T-cell (primary cell): ENCODE results near the gene CTLA4. TPM values are rescaled to one million over a fixed set of nuclear protein-coding genes. Genes with fewer than 3 reads are reported as not detected.

Source experiments
- ATAC-seq, 4 experiments: fragments of 200-7000 bp in 3 of 4; fragments of 150-1000 bp in 1 of 4; cut with Tn5 transposase; replicated peaks in 1 of 4; 1 replicate in 3 of 4; 2 replicates in 1 of 4; pipeline ENCODE4 v1.10.0; 2021; ENCODE audit warnings: moderate library complexity in 3 of 4, mild to moderate bottlenecking in 2 of 4, moderate number of reproducible peaks in 1 of 4
- CTCF ChIA-PET, 2 donors: fragments of 300-600 bp; sonication (Branson Sonifier 250); formaldehyde crosslinking; loops; one replicate each; lab custom pipeline; 2022; ENCODE audit warnings: antibody characterized with exemption in 2 of 2; lab: Charles Lee
- POLR2A ChIA-PET, 2 donors: fragments of 300-600 bp; sonication (Branson Sonifier 250); formaldehyde crosslinking; loops; one replicate each; lab custom pipeline; 2022; ENCODE audit warnings: antibody characterized with exemption in 2 of 2; lab: Charles Lee
- DNase-seq, 35 experiments: peaks; one replicate each; pipeline versions ENCODE4 v3.0.0 to v3.0.0-alpha.2; 2013 to 2023
- H3K27ac ChIP-seq: one replicate; pipeline ENCODE4 v1.5.1; 2013; ENCODE audit warnings: low read length
- H3K27me3 ChIP-seq, 2 experiments: replicated peaks in 1 of 2; 1 replicate in 1 of 2; 2 replicates in 1 of 2; pipeline versions ENCODE4 v1.6.1 to v1.7.0; 2013; ENCODE audit warnings: low read length in 1 of 2, mixed read lengths in 1 of 2; ENCODE audit not compliant: control insufficient read depth in 2 of 2, insufficient read depth in 2 of 2; ENCODE audit errors: extremely low read depth in 1 of 2
- H3K36me3 ChIP-seq, 2 donors: 1 replicate in 1 of 2; 2 replicates in 1 of 2; pipeline versions ENCODE4 v1.6.1 to v1.7.0; 2013; ENCODE audit warnings: low read length in 1 of 2; ENCODE audit not compliant: control insufficient read depth in 2 of 2, insufficient read depth in 1 of 2; ENCODE audit errors: extremely low read depth in 1 of 2
- H3K4me1 ChIP-seq, 2 experiments: 1 replicate in 1 of 2; 2 replicates in 1 of 2; pipeline versions ENCODE4 v1.6.1 to v1.7.0; 2013; ENCODE audit warnings: low read length in 2 of 2, mixed read lengths in 1 of 2; ENCODE audit not compliant: insufficient read depth in 2 of 2, control insufficient read depth in 1 of 2; ENCODE audit errors: extremely low read depth in 1 of 2
- H3K4me3 ChIP-seq, 2 donors: 1 replicate in 1 of 2; 2 replicates in 1 of 2; pipeline versions ENCODE4 v1.5.1 to v1.7.0; 2013; ENCODE audit warnings: mild to moderate bottlenecking in 2 of 2, low read length in 1 of 2, moderate library complexity in 1 of 2; ENCODE audit not compliant: control insufficient read depth in 1 of 2; ENCODE audit errors: extremely low read depth in 1 of 2
- H3K9me3 ChIP-seq: 2 replicates; pipeline ENCODE4 v1.7.0; 2013
- H3K27ac Mint-ChIP-seq, 2 donors: one replicate each; pipeline ENCODE4 v1.8.0; 2020 to 2021; ENCODE audit warnings: mild to moderate bottlenecking in 2 of 2, mixed read lengths in 2 of 2
- H3K27me3 Mint-ChIP-seq, 2 donors: one replicate each; pipeline ENCODE4 v1.8.0; 2021 to 2022; ENCODE audit warnings: mixed read lengths in 2 of 2
- H3K36me3 Mint-ChIP-seq: one replicate; pipeline ENCODE4 v1.8.0; 2021; ENCODE audit warnings: mixed read lengths
- H3K4me1 Mint-ChIP-seq, 3 donors: one replicate each; pipeline ENCODE4 v1.8.0; 2020 to 2022; ENCODE audit warnings: mixed read lengths in 3 of 3, mild to moderate bottlenecking in 1 of 3
- H3K4me3 Mint-ChIP-seq, 3 donors: one replicate each; pipeline ENCODE4 v1.8.0; 2020 to 2022; ENCODE audit warnings: mild to moderate bottlenecking in 3 of 3, mixed read lengths in 3 of 3, moderate library complexity in 3 of 3
- H3K9me3 Mint-ChIP-seq, 3 donors: one replicate each; pipeline ENCODE4 v1.8.0; 2020 to 2022; ENCODE audit warnings: mixed read lengths in 3 of 3
- WGBS: methylation state at CpG from one replicate; pipeline ENCODE4 v1.1.5; 2013; ENCODE audit warnings: missing lambda C conversion rate; ENCODE audit not compliant: insufficient coverage; 5-methylcytosine and 5-hydroxymethylcytosine counted together
- total RNA-seq, 35 experiments: library from RNA in 6 of 35; stranded (reverse) in 6 of 35; fragments of 120-200 nt in 1 of 35; gene quantifications; one replicate each; pipeline versions ENCODE4 v1.2.1 to v1.2.4 and lab custom pipeline; 2013 to 2026

The CTLA4 gene
- total RNA-seq, 5 donors from 2014 or later (not counting 1 experiment from before 2014, with no cell fraction given): 11.9 to 56.2 (median 14.8) TPM

- no peaks in the 10 kb centered on the region for H3K9me3 ChIP-seq
- H3K4me1 Mint-ChIP-seq: peaks cover 80 to 90% (median 88%) of the 10 kb centered on the region in 3 donors
- H3K27me3 Mint-ChIP-seq: no peaks in the 10 kb centered on the region
- ChIA-PET CTCF (interaction anchor here in 1 of 2 donors (0.9 kb wide), 1 partner anchor 56 kb away, joined by 4 read pairs; no protein-coding TSS in a partner anchor), POLR2A (interaction anchor here (0.5 to 0.7 kb wide), 2 partner anchors 116 to 378 kb away, joined by 3 read pairs; no protein-coding TSS in a partner anchor)
- peak overlapping the region; percentile 80 to 85 (median 84) for H3K4me3 Mint-ChIP-seq
- H3K36me3 ChIP-seq: peaks cover 0 to 5% of the 10 kb centered on the region in 2 donors
- H3K9me3 Mint-ChIP-seq: peaks cover 0 to 3% (median 0%) of the 10 kb centered on the region in 3 donors
- H3K4me1 ChIP-seq: peaks cover 52% of the 10 kb centered on the region in 2 experiments
- H3K27me3 ChIP-seq: no peaks in the 10 kb centered on the region
- peak overlapping the region in 1 of 2 donors; percentile 42 for H3K4me3 ChIP-seq
- peaks cover 34% of the 10 kb centered on the region for H3K36me3 Mint-ChIP-seq
- DNase-seq (no peak), ATAC-seq (peak in 2 of 4 experiments; percentile 15 to 21)
- peak overlapping the region; percentile 95 to 97 for H3K27ac Mint-ChIP-seq
- peak overlapping the region; percentile 77 for H3K27ac ChIP-seq
- 10% methylated on average over 5 of the region's 6 CpGs for WGBS
Observed at GRCh38 chr2:203871371-203871983, 3.9 kb downstream of the CTLA4 start.

DNA sequence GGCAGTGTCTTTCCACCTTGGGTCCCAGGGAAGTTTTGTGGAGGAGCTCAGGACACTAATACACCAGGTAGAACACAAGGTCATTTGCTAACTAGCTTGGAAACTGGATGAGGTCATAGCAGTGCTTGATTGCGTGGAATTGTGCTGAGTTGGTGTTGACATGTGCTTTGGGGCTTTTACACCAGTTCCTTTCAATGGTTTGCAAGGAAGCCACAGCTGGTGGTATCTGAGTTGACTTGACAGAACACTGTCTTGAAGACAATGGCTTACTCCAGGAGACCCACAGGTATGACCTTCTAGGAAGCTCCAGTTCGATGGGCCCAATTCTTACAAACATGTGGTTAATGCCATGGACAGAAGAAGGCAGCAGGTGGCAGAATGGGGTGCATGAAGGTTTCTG is 5.9 kb downstream of the CTLA4 start:
- CTCF ChIA-PET: interaction anchor here in 1 of 2 donors (1.1 kb wide), 1 partner anchor 44 kb away, joined by 3 read pairs; no protein-coding TSS in a partner anchor
- H3K9me3 ChIP-seq: no peaks in the 10 kb centered on the region
- H3K27me3 ChIP-seq: no peaks in the 10 kb centered on the region
- ATAC-seq (no peak), DNase-seq (no peak)
- H3K4me1 ChIP-seq: peaks cover 32 to 45% of the 10 kb centered on the region in 2 experiments
- POLR2A ChIA-PET: interaction anchor here in 1 of 2 donors (1.0 kb wide), 1 partner anchor 13 kb away, joined by 3 read pairs; no protein-coding TSS in a partner anchor
- Mint-ChIP-seq H3K4me3 (no peak overlapping the region), H3K9me3 (peaks cover 0 to 3% (median 0%) of the 10 kb centered on the region in 3 donors), H3K27ac (no peak overlapping the region), H3K27me3 (no peaks in the 10 kb centered on the region), H3K4me1 (peaks cover 72 to 82% (median 74%) of the 10 kb centered on the region in 3 donors), H3K36me3 (peaks cover 34% of the 10 kb centered on the region)
- no peak overlapping the region for H3K27ac ChIP-seq
- no peak overlapping the region for H3K4me3 ChIP-seq
- H3K36me3 ChIP-seq: peaks cover 0 to 5% of the 10 kb centered on the region in 2 donors
- WGBS: 80% methylated on average over 2 of the region's 2 CpGs

DNA sequence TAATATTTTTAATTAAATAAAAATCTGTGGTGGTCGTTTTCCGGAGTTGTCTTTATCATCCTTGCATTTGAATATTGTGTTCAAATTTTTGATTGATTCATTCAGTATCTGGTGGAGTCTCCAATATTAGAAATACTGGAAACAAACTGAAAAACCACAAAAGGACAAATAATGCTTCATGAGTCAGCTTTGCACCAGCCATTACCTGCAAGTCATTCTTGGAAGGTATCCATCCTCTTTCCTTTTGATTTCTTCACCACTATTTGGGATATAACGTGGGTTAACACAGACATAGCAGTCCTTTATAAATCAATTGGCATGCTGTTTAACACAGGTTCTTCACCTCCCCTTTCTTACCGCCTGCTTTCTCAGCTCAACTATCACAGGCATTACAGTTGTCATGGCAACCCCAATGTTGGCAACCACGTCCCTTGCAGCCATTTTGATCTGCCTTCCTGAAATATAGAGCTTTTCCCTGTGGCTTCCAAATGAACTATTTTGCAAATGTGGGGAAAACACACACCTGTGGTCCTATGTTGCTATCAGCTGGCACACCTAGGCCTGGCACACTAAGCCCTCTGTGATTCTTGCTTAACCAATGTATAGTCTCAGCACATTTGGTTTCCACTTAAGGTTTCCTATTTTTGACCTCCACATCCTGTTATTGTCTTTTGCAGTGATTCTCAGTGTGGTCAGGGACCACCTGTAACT is 6.5 kb downstream of the CTLA4 start:
- CTCF ChIA-PET: interaction anchor here in 1 of 2 donors (0.5 kb wide), 1 partner anchor 131 kb away, joined by 3 read pairs; no protein-coding TSS in a partner anchor
- Mint-ChIP-seq H3K4me1 (peaks cover 66 to 78% (median 69%) of the 10 kb centered on the region in 3 donors), H3K36me3 (peaks cover 34% of the 10 kb centered on the region), H3K4me3 (peak overlapping the region in 2 of 3 donors; percentile 2 to 14), H3K27me3 (no peaks in the 10 kb centered on the region), H3K27ac (peak overlapping the region; percentile 62 to 74), H3K9me3 (peaks cover 0 to 3% (median 0%) of the 10 kb centered on the region in 3 donors)
- peak in 2 of 35 experiments; percentile 18 to 46 for DNase-seq
- H3K9me3 ChIP-seq: no peaks in the 10 kb centered on the region
- POLR2A ChIA-PET: interaction anchor here in 1 of 2 donors (1.0 kb wide), 1 partner anchor 13 kb away, joined by 3 read pairs; no protein-coding TSS in a partner anchor
- no peak overlapping the region for H3K27ac ChIP-seq
- no peak overlapping the region for H3K4me3 ChIP-seq
- H3K4me1 ChIP-seq: peaks cover 27 to 42% of the 10 kb centered on the region in 2 experiments
- peaks cover 0 to 5% of the 10 kb centered on the region in 2 donors for H3K36me3 ChIP-seq
- WGBS: 75% methylated on average over 2 of the region's 5 CpGs
- ATAC-seq: peak in 2 of 4 experiments; percentile 11 to 18
- H3K27me3 ChIP-seq: no peaks in the 10 kb centered on the region

GRCh38 chr2:203875471-203875870 is 7.9 kb downstream of the CTLA4 start:
- Mint-ChIP-seq H3K36me3 (peaks cover 34% of the 10 kb centered on the region), H3K27me3 (no peaks in the 10 kb centered on the region), H3K4me1 (peaks cover 52 to 66% (median 58%) of the 10 kb centered on the region in 3 donors), H3K9me3 (peaks cover 0 to 3% (median 0%) of the 10 kb centered on the region in 3 donors), H3K4me3 (no peak overlapping the region), H3K27ac (peak overlapping the region; percentile 62 to 74)
- Histone ChIP-seq H3K27ac (no peak overlapping the region), H3K36me3 (peaks cover 0 to 5% of the 10 kb centered on the region in 2 donors), H3K4me1 (peaks cover 13 to 38% of the 10 kb centered on the region in 2 experiments), H3K4me3 (no peak overlapping the region), H3K9me3 (no peaks in the 10 kb centered on the region), H3K27me3 (no peaks in the 10 kb centered on the region)
- 97% methylated on average over 4 of the region's 4 CpGs for WGBS
- ATAC-seq: no peak
- DNase-seq: no peak
- ChIA-PET CTCF (interaction anchor here in 1 of 2 donors (0.8 kb wide), 1 partner anchor 10 kb away, joined by 3 read pairs; no protein-coding TSS in a partner anchor), POLR2A (interaction anchor here in 1 of 2 donors (0.7 kb wide), 1 partner anchor 48 kb away, joined by 4 read pairs; no protein-coding TSS in a partner anchor)

GRCh38 chr2:203876328-203876727 is 8.8 kb downstream of the CTLA4 start:
- Histone ChIP-seq H3K27ac (no peak overlapping the region), H3K27me3 (no peaks in the 10 kb centered on the region), H3K9me3 (no peaks in the 10 kb centered on the region), H3K4me1 (peaks cover 9 to 33% of the 10 kb centered on the region in 2 experiments), H3K4me3 (no peak overlapping the region), H3K36me3 (peaks cover 0 to 5% of the 10 kb centered on the region in 2 donors)
- no CpG with 5 or more reads among the region's 3 CpGs for WGBS
- ChIA-PET CTCF (interaction anchor here in 1 of 2 donors (0.5 kb wide), 1 partner anchor 24 kb away, joined by 6 read pairs; no protein-coding TSS in a partner anchor), POLR2A (interaction anchor here in 1 of 2 donors (0.7 kb wide), 3 partner anchors 28 to 410 kb away, joined by 3 to 4 read pairs (median 4); no protein-coding TSS in a partner anchor)
- no peak overlapping the region for H3K4me3 Mint-ChIP-seq
- DNase-seq: no peak
- ATAC-seq: no peak
- peaks cover 30% of the 10 kb centered on the region for H3K36me3 Mint-ChIP-seq
- peak overlapping the region in 1 of 2 donors; percentile 37 for H3K27ac Mint-ChIP-seq
- H3K4me1 Mint-ChIP-seq: peaks cover 45 to 57% (median 49%) of the 10 kb centered on the region in 3 donors
- no peaks in the 10 kb centered on the region for H3K27me3 Mint-ChIP-seq
- H3K9me3 Mint-ChIP-seq: peaks cover 0 to 3% (median 0%) of the 10 kb centered on the region in 3 donors
